Upper lobe of right lung (tissue), 1 donor: ENCODE results near the gene CAMTA1. TPM values are rescaled to one million over a fixed set of nuclear protein-coding genes. Genes with fewer than 3 reads are reported as not detected.

ENCODE experiments used
- ATAC-seq: fragments of 200-7000 bp; cut with Tn5 transposase; one replicate; pipeline ENCODE4 v1.9.1; 2020; ENCODE audit warnings: mild to moderate bottlenecking, moderate library complexity
- DNase-seq: peaks from one replicate; pipeline ENCODE4 v3.0.0-alpha.2; 2020
- H3K27ac ChIP-seq: fragments of 200-600 bp; one replicate; pipeline ENCODE4 v1.8.0; 2022
- H3K27me3 ChIP-seq: fragments of 200-600 bp; one replicate; pipeline ENCODE4 v1.8.0; 2022; ENCODE audit warnings: mild to moderate bottlenecking
- H3K36me3 ChIP-seq: fragments of 200-600 bp; one replicate; pipeline ENCODE4 v1.8.0; 2022
- H3K4me1 ChIP-seq: fragments of 200-600 bp; one replicate; pipeline ENCODE4 v1.8.0; 2022
- H3K4me3 ChIP-seq: fragments of 200-600 bp; one replicate; pipeline ENCODE4 v1.8.0; 2022; ENCODE audit warnings: mild to moderate bottlenecking
- H3K9me3 ChIP-seq: fragments of 200-600 bp; one replicate; pipeline ENCODE4 v1.8.0; 2022
- CTCF ChIP-seq: fragments of 200-600 bp; IDR thresholded peaks from one replicate; pipeline ENCODE4 v1.8.0; 2022; ENCODE audit warnings: antibody characterized with exemption
- intact Hi-C: fragments of 100-400 bp; cut with DNase I; formaldehyde crosslinking; loops from one replicate; pipeline ENCODE4 v1.11.0; 2022
- total RNA-seq: library from RNA; stranded (reverse); fragmentation: NEBNext Ultra II Directional; extraction: Animal tissue kit (Norgen Biotek cat#: 25700); gene quantifications from one replicate; pipeline ENCODE4 v1.2.1, GENCODE V29; 2021
- donor health status: DM: no; HTN: yes; CAD: no; lungs with severe emphysema.

CAMTA1 gene
- total RNA-seq, 1 donor from 2014 or later = 63.4 TPM

DNA sequence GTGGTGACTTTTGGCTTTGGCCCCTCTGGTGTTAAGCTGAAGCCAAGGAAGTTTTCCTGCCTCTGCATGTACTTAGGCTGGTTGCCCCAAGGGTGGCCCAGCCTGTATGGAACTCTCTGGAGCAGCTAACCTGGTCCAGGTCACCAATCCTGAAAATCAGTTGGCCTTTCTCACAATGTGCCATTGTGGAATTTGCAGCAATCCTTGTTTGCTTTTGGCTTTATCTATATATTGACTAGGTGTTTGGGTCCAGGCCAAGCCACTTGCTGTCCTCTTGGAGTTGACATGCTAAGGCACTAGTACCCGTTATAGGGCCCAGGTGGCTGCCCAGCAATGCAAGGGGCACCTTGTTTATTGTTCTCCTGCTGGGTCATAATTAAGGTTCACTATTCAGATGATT lies 124.6 kb downstream of the CAMTA1 start:
- TF ChIP-seq CTCF = no peak
- H3K27me3 ChIP-seq = peaks cover 4% of the 10 kb centered on the region
- no peaks in the 10 kb centered on the region for H3K36me3 ChIP-seq
- H3K4me1 ChIP-seq = peaks cover 3% of the 10 kb centered on the region
- no peaks in the 10 kb centered on the region for H3K9me3 ChIP-seq
- intact Hi-C loops = no loop called here
- no peak for DNase-seq
- no peak overlapping the region for H3K4me3 ChIP-seq
- no peak for ATAC-seq
- no peak overlapping the region for H3K27ac ChIP-seq

DNA sequence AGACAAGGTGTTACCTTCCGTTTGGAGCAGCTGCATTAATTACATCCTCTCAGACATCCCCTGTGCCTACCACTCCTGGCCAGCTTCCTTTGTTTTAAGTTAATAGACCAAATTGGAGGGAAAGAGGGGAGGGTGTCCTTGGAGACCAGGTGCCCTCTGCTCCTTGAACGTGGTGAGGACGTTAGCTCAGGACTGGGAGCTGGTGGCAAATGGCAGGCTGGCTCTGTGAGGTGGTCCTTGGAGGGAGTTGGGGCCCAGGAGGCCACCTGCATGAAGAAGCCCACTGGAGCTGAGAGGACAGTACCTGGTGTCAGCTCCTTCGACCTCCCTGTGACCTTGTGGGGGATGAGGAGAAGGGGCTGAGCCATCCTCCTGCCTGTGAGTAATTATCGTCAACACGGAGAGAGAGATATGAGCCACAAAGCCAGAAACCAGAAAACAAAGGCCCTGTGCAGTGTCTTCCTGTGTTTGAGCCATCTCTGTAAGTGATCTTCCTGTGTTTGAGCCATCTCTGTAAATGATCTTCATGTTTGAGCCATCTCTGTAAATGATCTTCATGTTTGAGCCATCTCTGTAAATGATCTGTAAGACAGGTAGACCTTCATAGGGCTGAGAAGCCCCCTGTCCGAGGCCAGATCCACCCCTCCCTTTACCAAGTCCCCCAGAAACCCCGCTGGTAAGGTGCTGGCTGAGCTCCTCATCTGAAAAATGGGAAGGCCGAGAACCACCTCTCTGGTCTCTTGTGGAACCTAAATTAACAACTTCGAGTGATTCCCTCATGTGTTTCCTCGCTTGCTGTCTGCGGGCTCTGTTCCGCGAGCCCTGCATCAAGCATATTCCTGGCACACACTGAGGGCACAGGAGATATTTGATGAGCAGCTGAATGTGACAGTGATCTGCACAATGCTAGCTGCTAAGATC lies 126.0 kb downstream of the CAMTA1 start:
- intact Hi-C loops = no loop called here
- Histone ChIP-seq H3K9me3 (no peaks in the 10 kb centered on the region), H3K4me1 (peaks cover 3% of the 10 kb centered on the region), H3K27ac (no peak overlapping the region), H3K4me3 (no peak overlapping the region), H3K36me3 (no peaks in the 10 kb centered on the region), H3K27me3 (peaks cover 8% of the 10 kb centered on the region)
- TF ChIP-seq CTCF = no peak
- DNase-seq = no peak
- no peak for ATAC-seq

- Histone ChIP-seq H3K9me3 (no peaks in the 10 kb centered on the region), H3K27ac (no peak overlapping the region), H3K27me3 (peaks cover 8% of the 10 kb centered on the region), H3K4me3 (no peak overlapping the region), H3K4me1 (peaks cover 3% of the 10 kb centered on the region), H3K36me3 (no peaks in the 10 kb centered on the region)
- DNase-seq (no peak), ATAC-seq (no peak)
- intact Hi-C loops = no loop called here
- no peak for TF ChIP-seq CTCF
Measured at GRCh38 chr1:6911974-6912373, 126.7 kb downstream of the CAMTA1 start.

- Histone ChIP-seq H3K4me1 (no peaks in the 10 kb centered on the region), H3K9me3 (no peaks in the 10 kb centered on the region), H3K27me3 (peaks cover 8% of the 10 kb centered on the region), H3K4me3 (no peak overlapping the region), H3K36me3 (no peaks in the 10 kb centered on the region), H3K27ac (no peak overlapping the region)
- TF ChIP-seq CTCF = no peak
- peak; percentile 5 for ATAC-seq
- intact Hi-C loops = no loop called here
- DNase-seq = no peak
Measured at GRCh38 chr1:6912518-6912917, 127.3 kb downstream of the CAMTA1 start.

GRCh38 chr1:6913086-6913485 lies 127.8 kb downstream of the CAMTA1 start:
- H3K9me3 ChIP-seq = no peaks in the 10 kb centered on the region
- no peak overlapping the region for H3K27ac ChIP-seq
- no peak overlapping the region for H3K4me3 ChIP-seq
- H3K27me3 ChIP-seq = peaks cover 8% of the 10 kb centered on the region
- intact Hi-C loops = no loop called here
- no peaks in the 10 kb centered on the region for H3K36me3 ChIP-seq
- no peaks in the 10 kb centered on the region for H3K4me1 ChIP-seq
- DNase-seq (no peak), ATAC-seq (peak; percentile 15)
- TF ChIP-seq CTCF = no peak
